HG02973 (cell line): ENCODE measurements around the gene HSP90AA1.

Source experiments
- ATAC-seq: cut with Tn5 transposase; IDR thresholded peaks from one replicate; pipeline ENCODE4 v1.9.1; 2021; ENCODE audit warnings: moderate library complexity; ENCODE audit not compliant: unreplicated experiment

Gene HSP90AA1

DNA sequence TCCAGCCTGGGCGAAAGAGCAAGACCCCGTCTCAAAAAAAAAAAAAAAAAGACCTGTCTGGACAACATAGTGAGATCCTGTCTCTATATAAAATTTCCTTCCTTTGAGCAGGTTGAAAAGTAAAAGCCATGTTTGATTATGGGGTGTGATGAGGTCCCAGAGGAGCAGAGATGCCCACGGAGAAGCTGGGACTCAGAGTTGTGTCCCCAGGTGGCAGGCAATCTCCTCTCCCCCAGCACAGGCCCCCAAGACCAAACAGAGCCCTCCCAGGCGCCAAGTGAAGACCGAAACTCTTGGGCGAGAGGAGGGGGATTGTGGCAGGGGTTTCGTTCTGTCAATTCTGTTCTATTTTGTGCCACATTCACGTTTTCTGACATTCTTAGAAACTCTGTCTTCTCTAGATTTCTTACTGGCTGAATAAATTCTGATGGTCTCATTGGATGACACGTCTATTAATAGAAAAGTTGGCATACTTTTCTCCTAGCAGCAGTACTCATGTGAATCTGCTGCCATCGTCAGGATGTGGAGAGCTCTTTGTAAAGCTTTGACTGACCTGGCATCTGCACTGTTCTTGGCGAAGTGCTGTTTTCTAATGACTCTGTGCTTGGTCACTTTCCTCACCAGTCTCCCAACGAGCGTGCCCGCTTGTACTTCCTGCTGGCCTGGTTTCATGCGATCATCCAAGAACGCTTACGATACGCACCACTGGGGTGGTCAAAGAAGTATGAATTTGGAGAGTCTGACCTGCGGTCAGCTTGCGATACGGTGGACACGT is 43.4 kb downstream of the HSP90AA1 start:
- no peak for ATAC-seq

DNA sequence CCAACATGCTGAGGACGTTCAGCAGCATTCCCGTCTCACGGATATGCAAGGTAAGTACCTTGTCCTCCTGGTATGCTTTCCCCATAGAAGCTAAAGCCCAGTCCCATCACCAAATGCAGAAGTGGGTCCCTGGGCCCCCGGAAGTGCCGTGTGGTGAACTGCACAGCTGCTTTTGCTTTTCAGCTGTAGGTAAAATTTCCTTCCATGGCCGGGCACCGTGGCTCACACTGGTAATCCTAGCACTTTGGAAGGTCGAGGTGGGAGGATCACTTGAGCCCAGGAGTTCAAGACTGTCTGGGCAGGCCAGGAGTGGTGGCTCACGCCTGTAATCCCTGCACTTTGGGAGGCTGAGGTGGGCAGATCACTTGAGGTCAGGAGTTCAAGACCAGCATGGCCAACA is 44.1 kb downstream of the HSP90AA1 start:
- no peak for ATAC-seq

DNA sequence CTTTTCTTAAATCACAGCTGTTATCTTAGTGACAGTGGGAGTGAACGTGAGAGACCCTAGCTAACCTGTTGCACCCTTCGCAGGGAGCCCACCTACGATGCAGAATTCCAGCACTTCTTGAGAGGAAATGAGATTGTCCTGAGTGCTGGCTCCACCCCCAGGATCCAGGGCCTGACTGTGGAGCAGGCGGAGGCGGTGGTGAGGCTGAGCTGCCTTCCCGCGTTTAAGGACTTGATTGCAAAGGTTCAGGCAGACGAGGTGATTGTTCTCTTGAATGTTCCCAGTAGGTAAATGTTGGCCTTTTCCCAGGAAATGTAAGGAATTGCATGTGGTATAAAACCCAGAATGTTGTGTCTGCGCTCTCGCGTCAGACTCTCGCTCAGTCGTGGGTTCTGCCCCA is 46.7 kb downstream of the HSP90AA1 start:
- no peak for ATAC-seq

DNA sequence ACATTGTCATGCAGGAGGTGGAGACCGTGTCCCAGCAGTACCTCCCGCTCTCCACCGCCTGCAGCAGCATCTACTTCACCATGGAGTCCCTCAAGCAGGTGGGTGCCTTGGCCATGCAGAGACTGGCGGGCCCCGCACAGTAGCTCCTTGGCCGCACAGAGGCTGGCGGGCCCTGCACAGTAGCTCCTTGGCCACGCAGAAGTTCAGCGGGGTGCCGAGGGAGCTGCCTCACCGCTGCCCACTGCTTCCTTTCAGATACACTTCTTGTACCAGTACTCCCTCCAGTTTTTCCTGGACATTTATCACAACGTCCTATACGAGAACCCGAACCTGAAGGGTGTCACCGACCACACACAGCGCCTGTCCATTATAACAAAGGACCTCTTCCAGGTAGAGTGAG is 47.7 kb downstream of the HSP90AA1 start:
- ATAC-seq = no peak

DNA sequence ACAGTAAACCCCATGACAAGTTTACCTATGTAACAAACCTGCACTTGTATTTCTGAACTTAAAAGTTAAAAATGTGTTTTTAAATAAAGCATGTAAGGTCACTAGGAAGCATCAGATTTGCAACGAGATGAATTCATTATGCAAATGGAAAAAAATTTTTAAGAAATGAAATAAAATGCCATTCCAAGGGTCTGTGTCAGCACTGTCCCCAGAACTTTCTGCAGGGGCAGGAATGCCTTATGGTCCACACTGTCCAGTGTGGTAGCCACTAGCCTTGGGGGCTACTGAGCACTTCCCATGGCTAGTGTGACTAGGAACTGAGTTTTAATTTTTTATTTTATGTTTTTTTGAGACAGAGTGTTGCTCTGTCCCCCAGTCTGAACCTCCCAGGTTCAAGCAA is 49.2 kb downstream of the HSP90AA1 start:
- no peak for ATAC-seq

DNA sequence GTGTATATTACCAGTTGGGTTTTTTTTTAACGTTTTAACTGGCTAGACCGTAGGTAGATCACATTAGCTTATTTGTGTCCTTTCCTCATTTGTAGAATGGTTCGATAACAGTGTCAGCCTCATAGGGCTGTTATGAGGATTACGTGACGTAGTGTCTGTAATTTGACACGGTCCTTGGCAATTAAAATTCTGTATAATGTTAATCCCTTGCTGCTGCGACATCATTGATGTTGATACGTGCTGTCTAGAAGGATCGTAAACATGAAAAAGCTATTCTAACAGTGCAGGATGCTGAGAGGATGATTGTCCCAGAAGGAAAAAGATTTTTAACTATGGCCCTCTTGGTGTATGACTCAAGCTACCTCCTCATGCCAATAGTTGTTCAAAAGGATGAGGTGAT is 50.9 kb downstream of the HSP90AA1 start:
- no peak for ATAC-seq

DNA sequence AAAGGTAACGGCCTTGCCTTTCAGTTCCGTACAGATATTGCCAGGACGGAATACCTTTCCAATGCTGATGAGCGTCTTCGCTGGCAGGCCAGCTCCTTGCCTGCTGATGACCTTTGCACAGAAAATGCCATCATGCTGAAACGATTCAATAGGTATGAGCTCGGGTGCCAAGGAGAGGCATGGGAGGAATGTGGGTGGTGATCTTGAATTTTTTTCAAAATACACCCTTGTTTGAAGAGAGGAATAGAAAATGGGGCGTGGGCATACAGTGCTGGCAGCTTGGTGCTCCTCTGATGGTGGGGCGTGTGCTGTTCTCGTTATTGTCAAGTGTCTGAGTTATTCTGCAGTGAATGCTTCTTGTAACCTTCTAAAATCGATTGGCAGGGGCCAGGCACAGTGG is 52.5 kb downstream of the HSP90AA1 start:
- ATAC-seq = no peak

DNA sequence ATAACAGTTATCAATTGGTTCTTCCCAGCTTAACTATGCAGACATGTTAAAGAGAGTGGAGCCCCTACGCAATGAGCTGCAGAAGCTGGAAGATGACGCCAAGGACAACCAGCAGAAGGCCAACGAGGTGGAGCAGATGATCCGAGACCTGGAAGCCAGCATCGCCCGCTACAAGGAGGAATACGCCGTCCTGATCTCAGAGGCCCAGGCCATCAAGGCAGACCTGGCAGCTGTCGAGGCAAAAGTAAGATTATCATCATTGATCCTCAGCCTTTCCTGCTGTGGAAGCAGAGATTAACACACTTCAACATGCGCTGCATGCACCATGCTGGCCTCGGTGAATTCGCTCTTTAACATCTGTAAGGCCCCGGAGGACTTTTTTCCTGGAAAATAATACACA is 53.6 kb downstream of the HSP90AA1 start:
- ATAC-seq = no peak
